GM21390 (cell line): ENCODE data around the gene ERCC1.
A peak's percentile ranks its signal among the peaks of the same experiment; 100 is the strongest.

Experiments used
- ATAC-seq: cut with Tn5 transposase; IDR thresholded peaks from one replicate; pipeline ENCODE4 v1.9.1; 2021; ENCODE audit not compliant: unreplicated experiment

The ERCC1 gene

GRCh38 chr19:45406226-45407090, 17.3 kb downstream of the ERCC1 start, which contains the start of gene POLR1G:
Gene POLR1G, plus strand, starts transcription at chr19:45406644. Its CDS starts 53 bp downstream, at chr19:45406697.
- ATAC-seq: peak; percentile 73

GRCh38 chr19:45405435-45406225, 18.1 kb downstream of the ERCC1 start:
- peak; percentile 44 for ATAC-seq

GRCh38 chr19:45404557-45405434, 18.9 kb downstream of the ERCC1 start, which contains the start of gene PPP1R13L:
Gene PPP1R13L, minus strand, starts transcription at chr19:45405069. Its CDS starts 6,751 bp downstream, at chr19:45398318.
- no peak for ATAC-seq

GRCh38 chr19:45403781-45404556, 19.7 kb downstream of the ERCC1 start:
- ATAC-seq: no peak

- ATAC-seq: no peak
Observed at GRCh38 chr19:45403272-45403671, 20.4 kb downstream of the ERCC1 start.

GRCh38 chr19:45402298-45403061, 21.2 kb downstream of the ERCC1 start:
- no peak for ATAC-seq

- no peak for ATAC-seq
Observed at GRCh38 chr19:45401815-45402214, 21.9 kb downstream of the ERCC1 start.

- ATAC-seq: no peak
Observed at GRCh38 chr19:45400192-45400591, 23.5 kb downstream of the ERCC1 start.

GRCh38 chr19:45395821-45396617, 27.7 kb downstream of the ERCC1 start:
- no peak for ATAC-seq

GRCh38 chr19:45391871-45392665, 31.6 kb downstream of the ERCC1 start:
- ATAC-seq: no peak

- no peak for ATAC-seq
Observed at GRCh38 chr19:45391346-45391745, 32.4 kb downstream of the ERCC1 start.

GRCh38 chr19:45385392-45386221, 38.1 kb downstream of the ERCC1 start:
- ATAC-seq: no peak

GRCh38 chr19:45382426-45382825, 41.3 kb downstream of the ERCC1 start:
- ATAC-seq: no peak

- no peak for ATAC-seq
Observed at GRCh38 chr19:45380107-45380506, 43.6 kb downstream of the ERCC1 start.

GRCh38 chr19:45376045-45376724, 47.5 kb downstream of the ERCC1 start:
- ATAC-seq: no peak
